Breast epithelium (tissue), 4 donors: ENCODE results near the gene PIGR. TPM values are rescaled to one million over a fixed set of nuclear protein-coding genes. Genes with fewer than 3 reads are reported as not detected.
A peak's percentile ranks its signal among the peaks of the same experiment; 100 is the strongest.

ENCODE experiments used
- DNase-seq, 2 donors: peaks; one replicate each; pipeline ENCODE4 v3.0.0-alpha.2; 2019; ENCODE audit warnings: low spot score in 2 of 2
- H3K27ac ChIP-seq, 2 donors: fragments of 200-600 bp; sonication (generic) in 1 of 2; one replicate each; pipeline ENCODE4 v1.5.1; 2016 to 2019; ENCODE audit warnings: mild to moderate bottlenecking in 1 of 2
- H3K27me3 ChIP-seq, 2 donors: fragments of 200-600 bp; sonication (generic) in 1 of 2; one replicate each; pipeline versions ENCODE4 v1.5.1 to v1.6.0; 2017 to 2019; ENCODE audit warnings: control low read depth in 1 of 2, mild to moderate bottlenecking in 1 of 2
- H3K36me3 ChIP-seq: fragments of 200-600 bp; one replicate; pipeline ENCODE4 v1.5.1; 2019
- H3K4me1 ChIP-seq, 2 donors: fragments of 200-600 bp; sonication (generic); one replicate each; pipeline ENCODE4 v1.5.1; 2016 to 2019; ENCODE audit warnings: control low read depth in 1 of 2
- H3K4me3 ChIP-seq, 3 donors: fragments of 200-600 bp; sonication (generic); 1 replicate in 2 of 3; 2 replicates in 1 of 3; pipeline ENCODE4 v1.5.1; 2016 to 2019; ENCODE audit warnings: mild to moderate bottlenecking in 3 of 3, moderate library complexity in 2 of 3
- H3K9me3 ChIP-seq, 2 donors: fragments of 200-600 bp; sonication (generic) in 1 of 2; one replicate each; pipeline ENCODE4 v1.5.1; 2016 to 2019; ENCODE audit warnings: control low read depth in 1 of 2
- POLR2A ChIP-seq: fragments of 450-650 bp; IDR thresholded peaks from one replicate; pipeline ENCODE4 v1.6.1; 2016; ENCODE audit warnings: antibody characterized with exemption, mild to moderate bottlenecking, moderate library complexity
- POLR2AphosphoS5 ChIP-seq, 3 donors: sonication (generic); formaldehyde crosslinking; IDR thresholded peaks; one replicate each; pipeline ENCODE4 v1.6.1; 2017; ENCODE audit warnings: antibody characterized with exemption in 3 of 3
- intact Hi-C: fragments of 100-400 bp; cut with DNase I; formaldehyde crosslinking; loops from one replicate; pipeline ENCODE4 v1.15.1; 2023; ENCODE audit warnings: low total_unique reads
- total RNA-seq, 3 donors: library from RNA; depleted of rRNA; stranded (reverse); fragments of >200 nt; gene quantifications; one replicate each; pipeline ENCODE4 v1.1.0, GENCODE V29; 2016
- TF ChIP-seq, protein P1 (sequence below), 3 donors: fragments of 450-650 bp; IDR thresholded peaks; one replicate each; pipeline ENCODE4 v1.5.1; 2016 to 2017; ENCODE audit warnings: antibody characterized with exemption in 3 of 3, mild to moderate bottlenecking in 3 of 3, moderate library complexity in 3 of 3

Gene PIGR
- total RNA-seq, 3 donors from 2014 or later, result 0.16 to 205 (median 123) TPM

DNA sequence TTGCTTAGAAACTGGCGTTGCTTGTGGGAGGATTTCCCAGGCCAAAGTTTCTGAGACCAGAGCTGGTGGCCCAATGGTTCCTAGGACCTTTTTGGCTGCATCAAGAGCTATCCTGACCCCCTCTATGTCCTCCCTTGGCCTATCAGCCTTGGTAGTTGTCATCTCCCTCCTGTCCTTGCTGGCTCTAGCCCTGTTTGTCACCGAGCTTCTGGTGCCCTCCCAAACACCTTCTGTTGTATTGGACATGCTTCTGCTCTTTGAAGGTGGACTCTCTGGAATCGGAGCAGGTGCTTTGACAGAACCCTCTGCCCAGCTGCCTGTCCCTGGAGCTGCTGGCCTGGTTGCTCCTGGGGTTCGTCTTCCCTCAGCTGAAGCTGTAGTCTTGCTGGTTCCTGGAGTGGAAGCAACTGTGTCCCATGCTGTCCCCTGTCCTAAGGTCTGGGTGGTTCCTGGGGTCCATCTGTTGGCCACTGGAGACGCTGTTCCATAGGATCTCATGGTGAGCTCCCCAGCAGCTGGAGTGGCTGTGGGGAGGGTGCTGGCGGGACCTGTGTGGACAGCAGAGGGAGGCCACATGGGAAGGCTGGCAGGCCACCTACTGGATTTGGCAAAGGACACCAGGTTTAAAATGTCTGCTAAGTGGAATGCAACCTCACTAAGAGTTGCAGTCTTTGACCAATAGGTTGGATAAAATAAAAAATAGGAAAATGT lies 14.6 kb upstream of the PIGR start:
- Histone ChIP-seq H3K36me3 (no peaks in the 10 kb centered on the region), H3K9me3 (no peaks in the 10 kb centered on the region), H3K27ac (no peak overlapping the region), H3K4me3 (no peak overlapping the region), H3K27me3 (no peaks in the 10 kb centered on the region), H3K4me1 (no peaks in the 10 kb centered on the region)
- TF ChIP-seq POLR2AphosphoS5 (IDR thresholded peaks at IDR 0.05) (no peak), POLR2A (no peak)
- TF ChIP-seq, protein P1, sequence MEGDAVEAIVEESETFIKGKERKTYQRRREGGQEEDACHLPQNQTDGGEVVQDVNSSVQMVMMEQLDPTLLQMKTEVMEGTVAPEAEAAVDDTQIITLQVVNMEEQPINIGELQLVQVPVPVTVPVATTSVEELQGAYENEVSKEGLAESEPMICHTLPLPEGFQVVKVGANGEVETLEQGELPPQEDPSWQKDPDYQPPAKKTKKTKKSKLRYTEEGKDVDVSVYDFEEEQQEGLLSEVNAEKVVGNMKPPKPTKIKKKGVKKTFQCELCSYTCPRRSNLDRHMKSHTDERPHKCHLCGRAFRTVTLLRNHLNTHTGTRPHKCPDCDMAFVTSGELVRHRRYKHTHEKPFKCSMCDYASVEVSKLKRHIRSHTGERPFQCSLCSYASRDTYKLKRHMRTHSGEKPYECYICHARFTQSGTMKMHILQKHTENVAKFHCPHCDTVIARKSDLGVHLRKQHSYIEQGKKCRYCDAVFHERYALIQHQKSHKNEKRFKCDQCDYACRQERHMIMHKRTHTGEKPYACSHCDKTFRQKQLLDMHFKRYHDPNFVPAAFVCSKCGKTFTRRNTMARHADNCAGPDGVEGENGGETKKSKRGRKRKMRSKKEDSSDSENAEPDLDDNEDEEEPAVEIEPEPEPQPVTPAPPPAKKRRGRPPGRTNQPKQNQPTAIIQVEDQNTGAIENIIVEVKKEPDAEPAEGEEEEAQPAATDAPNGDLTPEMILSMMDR (IDR thresholded peaks at IDR 0.05), result no peak
- no peak for DNase-seq
- intact Hi-C loops, result no loop called here

DNA sequence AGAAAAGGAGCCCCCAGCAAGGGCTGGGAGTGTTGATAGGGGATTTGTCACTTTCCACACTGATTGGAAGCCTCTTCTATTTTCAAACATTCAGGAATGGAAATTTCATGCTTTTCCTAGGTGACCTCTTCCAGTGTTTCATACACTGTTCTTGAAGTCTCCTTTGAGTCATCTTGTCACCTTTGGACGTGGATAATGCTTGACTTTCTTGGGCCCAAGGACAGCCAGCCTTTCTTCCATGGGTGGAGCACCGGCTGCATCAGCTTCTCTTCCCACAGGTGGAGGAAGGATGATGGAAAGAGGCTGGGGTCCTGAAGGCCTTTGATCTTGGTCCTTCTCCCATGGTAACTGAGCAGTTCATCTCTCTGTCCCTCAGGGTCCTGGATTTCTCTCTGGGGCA lies 11.9 kb upstream of the PIGR start:
- no peak overlapping the region for H3K27ac ChIP-seq
- TF ChIP-seq POLR2A, result no peak
- no peak for TF ChIP-seq POLR2AphosphoS5 (IDR thresholded peaks at IDR 0.05)
- TF ChIP-seq, protein P1 (IDR thresholded peaks at IDR 0.05), result no peak

DNA sequence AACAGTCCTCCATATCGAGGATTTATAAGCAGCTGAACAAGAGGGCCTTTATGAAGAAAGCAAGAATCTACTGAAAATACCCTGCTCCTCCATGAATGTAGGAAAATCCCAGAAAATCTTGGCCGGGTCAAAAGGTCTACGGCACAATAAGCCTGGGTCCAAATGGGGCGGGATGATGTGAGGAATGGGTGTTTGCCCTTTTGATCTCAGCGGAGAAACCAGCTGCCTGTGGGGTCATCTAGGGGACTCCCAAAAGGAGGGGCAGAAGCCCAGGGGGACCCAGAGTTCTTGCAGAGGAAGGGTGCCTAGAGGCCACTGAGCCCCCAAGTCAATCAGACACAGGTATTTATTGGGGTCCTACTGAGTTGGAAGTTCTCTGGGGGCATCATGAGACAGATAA lies 11.4 kb upstream of the PIGR start:
- Histone ChIP-seq H3K4me3 (no peak overlapping the region), H3K36me3 (no peaks in the 10 kb centered on the region), H3K27ac (no peak overlapping the region), H3K27me3 (no peaks in the 10 kb centered on the region), H3K9me3 (no peaks in the 10 kb centered on the region), H3K4me1 (peaks cover 0 to 9% of the 10 kb centered on the region in 2 donors)
- TF ChIP-seq POLR2A (no peak), POLR2AphosphoS5 (IDR thresholded peaks at IDR 0.05) (no peak)
- TF ChIP-seq, protein P1 (IDR thresholded peaks at IDR 0.05), result no peak
- no peak for DNase-seq
- intact Hi-C loops, result no loop called here

More for the DNA sequence above, 11.9 kb upstream of the PIGR start:
- Histone ChIP-seq H3K4me1 (peaks cover 0 to 9% of the 10 kb centered on the region in 2 donors), H3K4me3 (no peak overlapping the region), H3K9me3 (no peaks in the 10 kb centered on the region), H3K27me3 (no peaks in the 10 kb centered on the region), H3K36me3 (no peaks in the 10 kb centered on the region)
- DNase-seq, result no peak
- intact Hi-C loops, result no loop called here

DNA sequence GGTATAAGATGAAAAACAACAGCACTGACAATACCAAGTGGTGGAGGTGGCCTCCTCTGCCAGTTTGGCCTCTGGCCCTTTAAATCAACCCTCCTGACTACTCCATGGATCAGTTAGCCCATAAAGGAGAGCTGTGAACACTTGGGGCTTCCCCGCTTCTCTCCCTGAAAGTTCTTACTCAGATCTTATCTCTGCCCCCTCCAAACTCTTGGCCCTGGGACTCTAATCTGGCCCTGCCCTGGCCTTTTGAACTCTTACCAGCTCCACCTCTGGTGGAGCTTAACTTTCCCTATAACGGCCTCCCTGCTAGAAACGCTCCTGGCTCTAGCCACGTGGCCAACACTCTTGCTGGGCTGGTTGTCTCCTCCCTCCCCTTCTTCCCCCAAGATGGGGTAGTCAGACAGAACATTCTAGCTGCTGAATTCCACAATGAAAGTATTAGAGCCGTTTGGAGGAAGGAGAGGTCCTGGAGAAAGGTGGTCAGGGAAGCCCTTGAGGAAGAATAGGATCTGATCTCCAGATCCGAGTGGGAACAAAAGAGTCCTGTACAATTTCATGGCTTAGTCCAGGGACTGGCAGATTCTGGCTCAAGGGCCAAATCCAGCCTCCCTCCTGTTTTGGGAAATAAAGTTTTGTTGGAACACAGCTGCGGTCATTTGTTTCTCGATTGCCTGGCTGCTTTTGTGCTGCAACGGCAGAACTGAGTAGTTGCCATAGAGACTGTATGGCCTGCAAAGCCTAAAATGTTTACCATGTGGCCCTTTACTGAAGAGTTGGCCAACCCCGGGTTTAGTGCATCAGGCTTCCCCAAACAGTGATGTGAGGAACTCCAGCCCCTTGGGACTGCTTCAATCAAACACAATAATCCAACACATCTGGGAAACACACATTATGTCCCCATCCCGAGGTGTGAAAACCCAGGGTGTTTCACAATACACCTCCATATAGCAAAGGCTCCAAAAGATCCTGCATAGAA lies 9.5 kb upstream of the PIGR start:
- no peak for DNase-seq
- intact Hi-C loops, result no loop called here
- H3K9me3 ChIP-seq, result no peaks in the 10 kb centered on the region
- no peak overlapping the region for H3K4me3 ChIP-seq
- H3K27ac ChIP-seq, result peak overlapping the region; percentile 75 to 79
- no peaks in the 10 kb centered on the region for H3K36me3 ChIP-seq
- TF ChIP-seq POLR2AphosphoS5 (IDR thresholded peaks at IDR 0.05) (no peak), POLR2A (no peak)
- TF ChIP-seq, protein P1 (IDR thresholded peaks at IDR 0.05), result no peak
- no peaks in the 10 kb centered on the region for H3K27me3 ChIP-seq
- peaks cover 0 to 9% of the 10 kb centered on the region in 2 donors for H3K4me1 ChIP-seq
